Mesendoderm (in vitro differentiated cells): ENCODE measurements around the gene TNFRSF6B.
A peak's percentile ranks its signal among the peaks of the same experiment; 100 is the strongest.

Experiments used
- DNase-seq: peaks from one replicate; pipeline ENCODE4 v3.0.0; 2013
- H2AK5ac ChIP-seq: 2 replicates; pipeline ENCODE4 v1.6.1; 2013; ENCODE audit warnings: low read length, inconsistent platforms
- H2BK120ac ChIP-seq: 2 replicates; pipeline ENCODE4 v1.6.1; 2013; ENCODE audit warnings: low read depth, mild to moderate bottlenecking, low read length, moderate library complexity, mixed read lengths
- H2BK15ac ChIP-seq: replicated peaks from 2 replicates; pipeline ENCODE4 v1.6.1; 2013; ENCODE audit warnings: low read depth, mild to moderate bottlenecking, moderate library complexity
- H2BK5ac ChIP-seq: 2 replicates; pipeline ENCODE4 v1.6.1; 2013; ENCODE audit warnings: low read length, inconsistent platforms
- H3K18ac ChIP-seq: 2 replicates; pipeline ENCODE4 v1.6.1; 2013; ENCODE audit warnings: mild to moderate bottlenecking, low read length, mixed read lengths
- H3K23ac ChIP-seq: one replicate; pipeline ENCODE4 v1.6.1; 2013; ENCODE audit warnings: low read length
- H3K27ac ChIP-seq: 2 replicates; pipeline ENCODE4 v1.5.1; 2013; ENCODE audit warnings: low read depth, mild to moderate bottlenecking, inconsistent platforms, low read length, moderate library complexity
- H3K27me3 ChIP-seq: 2 replicates; pipeline ENCODE4 v1.6.1; 2013; ENCODE audit warnings: low read length, control low read depth, mild to moderate bottlenecking, inconsistent platforms; ENCODE audit not compliant: insufficient read depth, poor library complexity
- H3K36me3 ChIP-seq: 2 replicates; pipeline ENCODE4 v1.6.1; 2013; ENCODE audit warnings: low read length, inconsistent platforms; ENCODE audit not compliant: control insufficient read depth, insufficient read depth
- H3K4ac ChIP-seq: one replicate; pipeline ENCODE4 v1.6.1; 2013; ENCODE audit warnings: low read depth, mild to moderate bottlenecking, low read length, moderate library complexity
- H3K4me1 ChIP-seq: 2 replicates; pipeline ENCODE4 v1.6.1; 2013; ENCODE audit warnings: low read depth, low read length, inconsistent platforms; ENCODE audit not compliant: control insufficient read depth
- H3K4me2 ChIP-seq: 2 replicates; pipeline ENCODE4 v1.6.1; 2013; ENCODE audit warnings: low read length
- H3K4me3 ChIP-seq: 2 replicates; pipeline ENCODE4 v1.5.1; 2013; ENCODE audit warnings: mild to moderate bottlenecking, low read length
- H3K56ac ChIP-seq: one replicate; pipeline ENCODE4 v1.6.1; 2013; ENCODE audit warnings: low read length
- H3K79me1 ChIP-seq: 2 replicates; pipeline ENCODE4 v1.6.1; 2013; ENCODE audit warnings: low read length, inconsistent platforms
- H3K79me2 ChIP-seq: 2 replicates; pipeline ENCODE4 v1.6.1; 2013; ENCODE audit warnings: mild to moderate bottlenecking, low read length; ENCODE audit not compliant: control insufficient read depth, insufficient read depth
- H3K9ac ChIP-seq: 2 replicates; pipeline ENCODE4 v1.6.1; 2013; ENCODE audit warnings: low read length, inconsistent platforms
- H4K5ac ChIP-seq: one replicate; pipeline ENCODE4 v1.6.1; 2013; ENCODE audit warnings: low read length
- H4K8ac ChIP-seq: one replicate; pipeline ENCODE4 v1.6.1; 2013; ENCODE audit warnings: low read depth, mild to moderate bottlenecking, control low read depth, low read length, moderate library complexity
- WGBS: extraction: QIAGEN DNeasy Blood & Tissue Kit; methylation state at CpG from one replicate; pipeline ENCODE4 v1.1.7; 2013; ENCODE audit warnings: low lambda C conversion rate, missing lambda C conversion rate; ENCODE audit not compliant: insufficient coverage; ENCODE audit errors: extremely low coverage; 5-methylcytosine and 5-hydroxymethylcytosine counted together

Gene TNFRSF6B

DNA sequence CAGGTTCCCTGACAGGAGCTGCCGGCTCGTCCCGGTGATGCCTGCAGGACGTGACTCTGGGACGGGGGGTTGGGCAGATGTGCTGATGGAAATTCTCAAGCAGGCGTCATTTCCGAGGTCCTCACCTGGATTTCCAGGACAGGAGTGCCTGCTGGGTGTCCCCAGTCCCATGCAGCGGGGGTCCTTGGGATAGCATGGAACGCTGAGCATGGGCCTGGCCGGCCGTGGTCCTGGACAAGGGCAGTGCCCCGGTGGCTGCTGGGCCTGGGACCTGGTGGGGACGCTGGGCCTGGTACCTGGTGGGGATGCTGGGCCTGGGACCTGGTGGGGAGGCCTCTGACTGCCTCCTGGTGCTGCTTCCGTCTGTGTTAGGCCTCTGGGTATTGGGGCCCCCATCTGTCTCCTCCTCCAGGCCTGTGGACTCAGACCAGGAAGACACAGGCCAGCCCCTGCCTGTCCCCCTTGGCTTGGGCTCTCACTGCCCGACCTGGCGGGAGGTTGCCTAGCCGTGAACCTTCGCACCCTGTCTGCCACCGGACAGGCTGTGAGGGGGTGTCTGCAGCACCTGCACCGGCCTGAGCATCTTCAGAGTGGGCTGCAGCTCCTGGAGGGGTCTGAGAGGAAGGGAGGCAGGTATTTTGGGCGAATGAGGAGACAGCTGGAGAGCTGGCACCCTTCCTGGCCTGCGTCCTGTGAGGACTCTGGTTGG lies 32.2 kb upstream of the TNFRSF6B start:
- DNase-seq, result no peak
- no peak overlapping the region for H3K9ac ChIP-seq
- H2BK5ac ChIP-seq, result no peak overlapping the region
- H3K27ac ChIP-seq, result no peak overlapping the region
- H3K36me3 ChIP-seq, result peaks cover 2% of the 10 kb centered on the region
- no peak overlapping the region for H3K56ac ChIP-seq
- no peak overlapping the region for H3K18ac ChIP-seq
- no peak overlapping the region for H2BK15ac ChIP-seq
- H4K8ac ChIP-seq, result no peak overlapping the region
- H3K4me3 ChIP-seq, result no peak overlapping the region
- H4K5ac ChIP-seq, result no peak overlapping the region
- peaks cover under 1% of the 10 kb centered on the region for H3K79me1 ChIP-seq
- H3K27me3 ChIP-seq, result no peaks in the 10 kb centered on the region
- WGBS, result no CpG with 5 or more reads among the region's 22 CpGs
- H3K23ac ChIP-seq, result no peak overlapping the region
- no peak overlapping the region for H3K4ac ChIP-seq
- H3K79me2 ChIP-seq, result no peaks in the 10 kb centered on the region
- H2BK120ac ChIP-seq, result no peak overlapping the region
- no peaks in the 10 kb centered on the region for H3K4me1 ChIP-seq
- H3K4me2 ChIP-seq, result no peak overlapping the region
- H2AK5ac ChIP-seq, result no peak overlapping the region

- Histone ChIP-seq H3K36me3 (peaks cover 2% of the 10 kb centered on the region), H3K18ac (no peak overlapping the region), H3K4ac (no peak overlapping the region), H2BK15ac (no peak overlapping the region), H3K79me2 (no peaks in the 10 kb centered on the region), H3K23ac (no peak overlapping the region), H4K5ac (no peak overlapping the region), H3K9ac (no peak overlapping the region), H3K27ac (no peak overlapping the region), H3K4me2 (no peak overlapping the region), H3K79me1 (no peaks in the 10 kb centered on the region), H2BK120ac (no peak overlapping the region), H2AK5ac (no peak overlapping the region), H3K4me3 (no peak overlapping the region), H3K27me3 (no peaks in the 10 kb centered on the region), H2BK5ac (no peak overlapping the region), H4K8ac (no peak overlapping the region), H3K56ac (no peak overlapping the region), H3K4me1 (no peaks in the 10 kb centered on the region)
- no CpG with 5 or more reads among the region's 18 CpGs for WGBS
- DNase-seq, result peak; percentile 57
Observed at GRCh38 chr20:63664861-63665594, 31.4 kb upstream of the TNFRSF6B start.

GRCh38 chr20:63665708-63666107 lies 30.7 kb upstream of the TNFRSF6B start:
- Histone ChIP-seq H3K27ac (no peak overlapping the region), H3K56ac (no peak overlapping the region), H4K5ac (no peak overlapping the region), H3K23ac (no peak overlapping the region), H3K4me2 (no peak overlapping the region), H2BK120ac (no peak overlapping the region), H3K79me2 (no peaks in the 10 kb centered on the region), H2BK15ac (no peak overlapping the region), H3K79me1 (no peaks in the 10 kb centered on the region), H2BK5ac (no peak overlapping the region), H3K27me3 (no peaks in the 10 kb centered on the region), H3K4me1 (no peaks in the 10 kb centered on the region), H3K18ac (no peak overlapping the region), H2AK5ac (no peak overlapping the region), H4K8ac (no peak overlapping the region), H3K36me3 (peaks cover 2% of the 10 kb centered on the region), H3K4me3 (no peak overlapping the region), H3K9ac (no peak overlapping the region), H3K4ac (no peak overlapping the region)
- no peak for DNase-seq
- WGBS, result no CpG with 5 or more reads among the region's 14 CpGs

DNA sequence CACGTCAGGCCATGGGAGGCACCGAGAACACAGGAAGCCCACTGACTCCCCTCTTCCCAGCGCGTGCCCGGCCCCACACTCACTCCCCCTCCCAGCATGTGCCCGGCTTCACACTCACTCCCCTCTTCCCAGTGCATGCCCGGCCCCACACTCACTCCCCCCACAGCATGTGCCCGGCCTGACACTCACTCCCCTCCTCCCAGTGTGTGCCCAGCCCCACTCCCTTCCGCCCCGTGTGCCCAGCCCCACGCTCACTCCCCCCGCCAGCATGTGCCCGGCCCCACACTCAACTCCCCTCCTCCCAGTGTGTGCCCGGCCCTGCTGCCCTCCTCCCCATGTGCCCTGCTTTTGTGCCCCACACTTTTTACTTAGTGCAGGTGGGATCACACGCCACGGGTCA lies 28.6 kb upstream of the TNFRSF6B start:
- H2BK120ac ChIP-seq, result no peak overlapping the region
- no peaks in the 10 kb centered on the region for H3K27me3 ChIP-seq
- no peak overlapping the region for H3K4ac ChIP-seq
- H2BK5ac ChIP-seq, result no peak overlapping the region
- no peaks in the 10 kb centered on the region for H3K79me1 ChIP-seq
- no CpG with 5 or more reads among the region's 16 CpGs for WGBS
- no peak overlapping the region for H3K27ac ChIP-seq
- no peaks in the 10 kb centered on the region for H3K4me1 ChIP-seq
- H2BK15ac ChIP-seq, result no peak overlapping the region
- no peak overlapping the region for H3K56ac ChIP-seq
- DNase-seq, result no peak
- no peak overlapping the region for H2AK5ac ChIP-seq
- no peak overlapping the region for H3K18ac ChIP-seq
- H4K8ac ChIP-seq, result no peak overlapping the region
- no peak overlapping the region for H3K9ac ChIP-seq
- no peak overlapping the region for H3K4me2 ChIP-seq
- H4K5ac ChIP-seq, result no peak overlapping the region
- H3K4me3 ChIP-seq, result no peak overlapping the region
- no peaks in the 10 kb centered on the region for H3K79me2 ChIP-seq
- peaks cover 2% of the 10 kb centered on the region for H3K36me3 ChIP-seq
- H3K23ac ChIP-seq, result no peak overlapping the region

DNA sequence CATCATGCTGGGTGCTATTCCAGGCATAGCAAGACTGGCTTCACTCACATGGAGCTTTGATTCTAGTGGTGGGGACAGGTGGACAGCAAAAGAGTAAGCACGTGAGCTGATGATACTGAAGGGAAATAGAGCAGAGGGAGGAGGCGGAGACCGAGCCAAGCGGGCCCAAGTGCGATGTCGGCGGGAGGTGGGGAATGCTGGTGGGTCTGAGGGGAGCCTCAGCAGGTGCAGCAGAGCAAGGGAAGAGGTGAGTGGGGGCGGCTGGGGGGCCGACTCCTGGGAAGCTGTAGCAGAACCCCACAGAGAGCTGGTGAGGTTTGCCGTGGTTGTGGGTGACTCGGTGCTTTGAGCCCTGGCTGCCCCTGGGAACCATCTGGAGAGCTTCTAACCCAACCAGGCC lies 28.1 kb upstream of the TNFRSF6B start:
- WGBS, result no CpG with 5 or more reads among the region's 11 CpGs
- DNase-seq, result no peak
- no peak overlapping the region for H3K56ac ChIP-seq
- H3K27me3 ChIP-seq, result no peaks in the 10 kb centered on the region
- no peak overlapping the region for H3K4ac ChIP-seq
- no peak overlapping the region for H3K23ac ChIP-seq
- no peak overlapping the region for H2AK5ac ChIP-seq
- H3K4me2 ChIP-seq, result no peak overlapping the region
- no peaks in the 10 kb centered on the region for H3K79me2 ChIP-seq
- H2BK15ac ChIP-seq, result no peak overlapping the region
- H4K5ac ChIP-seq, result no peak overlapping the region
- H3K36me3 ChIP-seq, result peaks cover 2% of the 10 kb centered on the region
- no peak overlapping the region for H3K9ac ChIP-seq
- H2BK120ac ChIP-seq, result no peak overlapping the region
- H2BK5ac ChIP-seq, result no peak overlapping the region
- no peak overlapping the region for H3K4me3 ChIP-seq
- no peak overlapping the region for H3K18ac ChIP-seq
- H3K4me1 ChIP-seq, result no peaks in the 10 kb centered on the region
- H3K27ac ChIP-seq, result no peak overlapping the region
- H4K8ac ChIP-seq, result no peak overlapping the region
- H3K79me1 ChIP-seq, result no peaks in the 10 kb centered on the region
